ENCODE results near the gene GRIN2A. TPM values are rescaled to one million over a fixed set of nuclear protein-coding genes. Genes with fewer than 3 reads are reported as not detected.

Gene GRIN2A
- total and polyA plus RNA-seq, 2 donors (not counting 1 experiment from before 2014, with no cell fraction given) = 0.44 TPM; not detected in 1

DNA sequence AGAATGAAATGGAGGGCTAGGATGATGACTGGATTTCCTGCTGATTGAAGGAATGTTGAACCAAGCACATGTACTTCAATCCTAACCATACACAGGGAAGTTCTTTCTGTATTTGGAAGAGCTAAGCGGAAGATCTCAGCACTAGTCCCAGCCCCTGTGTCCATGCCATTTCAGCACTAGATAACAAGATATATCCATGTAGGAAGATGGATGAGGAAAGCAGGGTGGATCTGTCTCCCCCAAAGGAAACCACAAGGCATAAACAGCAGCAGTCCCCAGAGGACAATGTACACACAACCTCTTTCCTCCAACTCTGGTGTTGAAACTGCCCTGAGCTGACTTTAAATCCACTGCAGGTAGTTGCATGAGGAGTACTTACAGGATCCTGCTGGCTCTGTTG is 75.1 kb downstream of the GRIN2A start:
- no CpG with 5 or more reads among the region's 1 CpG for WGBS (ENCODE audit: insufficient coverage)
- no peak overlapping the region for H3K9ac ChIP-seq (ENCODE audit: low read length)
- H3K27ac ChIP-seq (ENCODE audit: low read length in 2 of 2) = no peak overlapping the region
- H3K4me2 ChIP-seq (replicated peaks; ENCODE audit: low read depth, low read length, poor library complexity, severe bottlenecking) = no peak overlapping the region
- H3K4me1 ChIP-seq (ENCODE audit: control insufficient read depth in 2 of 2, insufficient read depth in 2 of 2, low read length in 2 of 2) = no peaks in the 10 kb centered on the region
- intact Hi-C loops (cut with micrococcal nuclease) = no loop called here
- H3K4me3 ChIP-seq (ENCODE audit: control extremely low read depth in 1 of 5, extremely low read depth in 1 of 5, insufficient read depth in 1 of 5, low read depth in 2 of 5, low read length in 4 of 5) = no peak overlapping the region
- peaks cover 0 to 10% (median 0%) of the 10 kb centered on the region in 3 donors for H3K9me3 ChIP-seq (ENCODE audit: control extremely low read depth in 1 of 3, control insufficient read depth in 2 of 3, insufficient read depth in 1 of 3, low read length in 2 of 3)
- CTCF ChIA-PET = no interaction called here
- no peaks in the 10 kb centered on the region for H4K20me1 ChIP-seq (ENCODE audit: control insufficient read depth, insufficient read depth, low read length, poor library complexity, severe bottlenecking)
- Mint-ChIP-seq H3K9me3 (ENCODE audit: insufficient read depth) (peaks cover 4% of the 10 kb centered on the region), H3K27me3 (peaks cover 4% of the 10 kb centered on the region), H3K4me3 (no peak overlapping the region), H3K4me1 (no peaks in the 10 kb centered on the region), H3K27ac (no peak overlapping the region)
- TF ChIP-seq, protein P1, sequence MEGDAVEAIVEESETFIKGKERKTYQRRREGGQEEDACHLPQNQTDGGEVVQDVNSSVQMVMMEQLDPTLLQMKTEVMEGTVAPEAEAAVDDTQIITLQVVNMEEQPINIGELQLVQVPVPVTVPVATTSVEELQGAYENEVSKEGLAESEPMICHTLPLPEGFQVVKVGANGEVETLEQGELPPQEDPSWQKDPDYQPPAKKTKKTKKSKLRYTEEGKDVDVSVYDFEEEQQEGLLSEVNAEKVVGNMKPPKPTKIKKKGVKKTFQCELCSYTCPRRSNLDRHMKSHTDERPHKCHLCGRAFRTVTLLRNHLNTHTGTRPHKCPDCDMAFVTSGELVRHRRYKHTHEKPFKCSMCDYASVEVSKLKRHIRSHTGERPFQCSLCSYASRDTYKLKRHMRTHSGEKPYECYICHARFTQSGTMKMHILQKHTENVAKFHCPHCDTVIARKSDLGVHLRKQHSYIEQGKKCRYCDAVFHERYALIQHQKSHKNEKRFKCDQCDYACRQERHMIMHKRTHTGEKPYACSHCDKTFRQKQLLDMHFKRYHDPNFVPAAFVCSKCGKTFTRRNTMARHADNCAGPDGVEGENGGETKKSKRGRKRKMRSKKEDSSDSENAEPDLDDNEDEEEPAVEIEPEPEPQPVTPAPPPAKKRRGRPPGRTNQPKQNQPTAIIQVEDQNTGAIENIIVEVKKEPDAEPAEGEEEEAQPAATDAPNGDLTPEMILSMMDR (IDR thresholded peaks at IDR 0.05) = no peak
- no peak for TF ChIP-seq EZH2 (IDR thresholded peaks at IDR 0.05; ENCODE audit: borderline replicate concordance, insufficient read depth, low read depth, low read length, poor library complexity, severe bottlenecking)
- ATAC-seq (ENCODE audit: low read depth) (no peak), DNase-seq (no peak)
- H3K27me3 ChIP-seq (replicated peaks in 1 of 4; ENCODE audit: control extremely low read depth in 1 of 4, control insufficient read depth in 3 of 4, insufficient read depth in 4 of 4, low read length in 3 of 4) = peaks cover 0 to 5% (median 0%) of the 10 kb centered on the region in 4 experiments
- H2AFZ ChIP-seq (ENCODE audit: insufficient read depth, low read depth, low read length, poor library complexity, severe bottlenecking) = no peak overlapping the region
- no peaks in the 10 kb centered on the region for H3K36me3 ChIP-seq (replicated peaks in 1 of 2; ENCODE audit: control extremely low read depth in 1 of 2, control insufficient read depth in 1 of 2, extremely low read depth in 1 of 2, insufficient read depth in 2 of 2, low read length in 1 of 2)
- POLR2A ChIA-PET = no interaction called here
- no peaks in the 10 kb centered on the region for H3K79me2 ChIP-seq (ENCODE audit: control insufficient read depth, insufficient read depth, low read length)

DNA sequence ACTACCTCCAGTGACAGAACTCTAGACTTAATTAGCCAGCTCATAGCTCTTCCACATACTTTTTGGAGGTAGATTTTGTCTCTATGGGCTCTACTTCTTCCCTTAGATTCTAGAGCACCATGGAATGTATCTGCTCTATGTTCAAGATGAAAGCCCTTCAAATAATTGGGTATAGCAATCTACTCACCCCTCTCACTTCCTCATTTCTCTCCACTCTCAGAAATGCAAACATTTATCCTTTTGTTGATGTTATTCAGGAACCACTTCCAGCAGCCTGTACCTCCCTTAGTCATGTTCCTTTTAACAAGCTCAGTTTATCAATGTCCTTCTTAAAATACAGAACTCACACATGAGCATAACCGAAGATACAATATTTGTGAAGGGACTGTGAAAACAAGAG is 78.5 kb downstream of the GRIN2A start:
- intact Hi-C loops (cut with micrococcal nuclease) = no loop called here
- Histone ChIP-seq H3K9ac (ENCODE audit: low read length) (no peak overlapping the region), H3K27me3 (replicated peaks in 1 of 4; ENCODE audit: control extremely low read depth in 1 of 4, control insufficient read depth in 3 of 4, insufficient read depth in 4 of 4, low read length in 3 of 4) (peaks cover 0 to 10% (median 0%) of the 10 kb centered on the region in 4 experiments), H3K36me3 (replicated peaks in 1 of 2; ENCODE audit: control extremely low read depth in 1 of 2, control insufficient read depth in 1 of 2, extremely low read depth in 1 of 2, insufficient read depth in 2 of 2, low read length in 1 of 2) (no peaks in the 10 kb centered on the region), H3K4me2 (replicated peaks; ENCODE audit: low read depth, low read length, poor library complexity, severe bottlenecking) (no peak overlapping the region), H4K20me1 (ENCODE audit: control insufficient read depth, insufficient read depth, low read length, poor library complexity, severe bottlenecking) (no peaks in the 10 kb centered on the region), H3K9me3 (ENCODE audit: control extremely low read depth in 1 of 3, control insufficient read depth in 2 of 3, insufficient read depth in 1 of 3, low read length in 2 of 3) (peaks cover 0 to 13% (median 0%) of the 10 kb centered on the region in 3 donors), H2AFZ (ENCODE audit: insufficient read depth, low read depth, low read length, poor library complexity, severe bottlenecking) (no peak overlapping the region), H3K79me2 (ENCODE audit: control insufficient read depth, insufficient read depth, low read length) (no peaks in the 10 kb centered on the region), H3K27ac (ENCODE audit: low read length in 2 of 2) (no peak overlapping the region), H3K4me3 (ENCODE audit: control extremely low read depth in 1 of 5, extremely low read depth in 1 of 5, insufficient read depth in 1 of 5, low read depth in 2 of 5, low read length in 4 of 5) (no peak overlapping the region), H3K4me1 (ENCODE audit: control insufficient read depth in 2 of 2, insufficient read depth in 2 of 2, low read length in 2 of 2) (no peaks in the 10 kb centered on the region)
- Mint-ChIP-seq H3K4me3 (no peak overlapping the region), H3K27me3 (peaks cover 6% of the 10 kb centered on the region), H3K9me3 (ENCODE audit: insufficient read depth) (peaks cover 8% of the 10 kb centered on the region), H3K4me1 (no peaks in the 10 kb centered on the region), H3K27ac (no peak overlapping the region)
- ATAC-seq (ENCODE audit: low read depth) (no peak), DNase-seq (no peak)
- ChIA-PET CTCF (no interaction called here), POLR2A (no interaction called here)
- no CpG with 5 or more reads among the region's 1 CpG for WGBS (ENCODE audit: insufficient coverage)
- TF ChIP-seq EZH2 (IDR thresholded peaks at IDR 0.05; ENCODE audit: borderline replicate concordance, insufficient read depth, low read depth, low read length, poor library complexity, severe bottlenecking) = no peak
- TF ChIP-seq, protein P1 (IDR thresholded peaks at IDR 0.05) = no peak
